Gastroesophageal sphincter (tissue), 4 donors: ENCODE data around the gene LASP1NB.

Source experiments
- ATAC-seq: fragments of 150-250 bp; one replicate; pipeline ENCODE4 v1.9.1; 2016; ENCODE audit warnings: mild to moderate bottlenecking, moderate library complexity
- H3K27ac ChIP-seq, 4 donors: fragments of 200-600 bp; sonication (generic) in 3 of 4; 1 replicate in 3 of 4; 2 replicates in 1 of 4; pipeline ENCODE4 v1.5.1; 2016 to 2019
- H3K27me3 ChIP-seq: fragments of 200-600 bp; sonication (generic); one replicate; pipeline ENCODE4 v1.5.1; 2019
- H3K36me3 ChIP-seq, 2 donors: fragments of 200-600 bp; sonication (generic); one replicate each; pipeline ENCODE4 v1.5.1; 2019; ENCODE audit warnings: control low read depth in 1 of 2
- H3K4me1 ChIP-seq, 3 donors: fragments of 200-600 bp; sonication (generic); 1 replicate in 2 of 3; 2 replicates in 1 of 3; pipeline ENCODE4 v1.5.1; 2016 to 2019; ENCODE audit warnings: control low read depth in 2 of 3
- H3K4me3 ChIP-seq, 2 donors: fragments of 200-600 bp; sonication (generic); one replicate each; pipeline ENCODE4 v1.5.1; 2019; ENCODE audit warnings: mild to moderate bottlenecking in 1 of 2, moderate library complexity in 1 of 2
- H3K9me3 ChIP-seq, 3 donors: fragments of 200-600 bp; sonication (generic); one replicate each; pipeline ENCODE4 v1.5.1; 2017 to 2019; ENCODE audit warnings: control low read depth in 2 of 3
- EP300 ChIP-seq: sonication (generic); formaldehyde crosslinking; IDR thresholded peaks from one replicate; pipeline ENCODE4 v1.6.1; 2017; ENCODE audit warnings: antibody characterized with exemption, mild to moderate bottlenecking
- POLR2A ChIP-seq, 2 donors: fragments of 450-650 bp; IDR thresholded peaks; one replicate each; pipeline ENCODE4 v1.6.1; 2017; ENCODE audit warnings: antibody characterized with exemption in 2 of 2, mild to moderate bottlenecking in 2 of 2, moderate library complexity in 1 of 2
- POLR2AphosphoS5 ChIP-seq: sonication (generic); formaldehyde crosslinking; IDR thresholded peaks from one replicate; pipeline ENCODE4 v1.6.1; 2017; ENCODE audit warnings: antibody characterized with exemption
- WGBS, 2 donors: methylation state at CpG; one replicate each; pipeline ENCODE4 v1.1.5; 2018; ENCODE audit warnings: low coverage in 1 of 2; 5-methylcytosine and 5-hydroxymethylcytosine counted together
- TF ChIP-seq, protein P1 (sequence below), 4 experiments: fragments of 200-600 bp in 2 of 4; fragments of 450-650 bp in 2 of 4; sonication (generic) in 1 of 4; IDR thresholded peaks; one replicate each; pipeline ENCODE4 v1.5.1; 2017 to 2019; ENCODE audit warnings: antibody characterized with exemption in 4 of 4, mild to moderate bottlenecking in 2 of 4, moderate library complexity in 2 of 4

The LASP1NB gene

DNA sequence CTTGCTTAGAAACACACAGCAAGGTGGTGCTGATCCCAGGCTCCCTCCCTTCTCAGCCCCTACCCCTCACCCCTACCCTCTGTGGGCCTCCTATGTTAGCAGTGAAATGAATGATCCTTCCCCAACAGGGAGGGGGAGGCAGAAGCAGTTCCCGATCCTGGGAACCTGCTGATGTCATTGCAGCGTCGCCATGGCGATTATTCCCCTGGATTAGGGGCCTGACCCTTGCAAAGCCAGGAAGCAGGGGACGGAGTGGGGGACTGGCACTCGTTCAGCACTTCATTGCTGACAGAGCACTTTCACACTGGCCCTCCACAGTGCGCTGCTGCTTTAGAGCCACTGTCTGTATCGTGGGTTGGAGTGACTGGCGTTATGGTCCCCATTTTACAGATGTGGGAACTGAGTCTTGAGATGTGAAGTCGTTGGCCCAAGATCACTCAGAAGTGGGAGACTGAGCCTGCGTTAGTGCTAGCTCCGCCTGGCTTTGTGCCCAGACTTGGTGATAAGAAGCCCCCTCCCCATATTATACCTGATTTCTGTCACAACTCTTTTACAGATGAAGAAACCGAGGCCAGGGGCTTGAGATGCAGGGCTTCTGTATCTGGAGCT is 29.0 kb upstream of the LASP1NB start:
- peaks cover 4 to 98% (median 59%) of the 10 kb centered on the region in 3 donors for H3K4me1 ChIP-seq
- peaks cover 0 to 53% of the 10 kb centered on the region in 2 donors for H3K36me3 ChIP-seq
- no peak for ATAC-seq

DNA sequence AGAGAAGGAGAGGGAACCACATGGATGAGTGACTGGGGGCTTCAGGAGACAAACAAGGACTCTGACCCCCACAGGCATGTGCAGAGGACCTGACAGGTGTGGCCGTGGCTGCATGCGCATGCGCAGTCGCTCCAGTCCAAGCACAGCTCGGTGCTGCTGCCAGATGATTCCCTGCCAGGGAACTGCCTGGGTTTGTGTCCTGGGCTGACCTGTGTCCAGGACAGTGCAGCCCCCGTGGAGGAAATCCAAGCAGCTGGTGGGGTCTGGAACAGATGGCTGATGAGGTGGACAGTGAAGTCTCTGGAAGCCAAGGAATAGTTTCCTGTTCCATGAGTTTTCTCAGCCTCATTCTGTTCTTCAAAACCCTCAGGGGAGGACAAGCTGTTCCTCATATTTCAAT is 28.2 kb upstream of the LASP1NB start:
- peaks cover 4 to 98% (median 62%) of the 10 kb centered on the region in 3 donors for H3K4me1 ChIP-seq
- no peaks in the 10 kb centered on the region for H3K27me3 ChIP-seq
- H3K36me3 ChIP-seq, result peaks cover 0 to 52% of the 10 kb centered on the region in 2 donors
- H3K4me3 ChIP-seq, result no peak overlapping the region
- TF ChIP-seq POLR2A (IDR thresholded peaks at IDR 0.05) (no peak), EP300 (no peak), POLR2AphosphoS5 (peak; percentile 48)
- TF ChIP-seq, protein P1, sequence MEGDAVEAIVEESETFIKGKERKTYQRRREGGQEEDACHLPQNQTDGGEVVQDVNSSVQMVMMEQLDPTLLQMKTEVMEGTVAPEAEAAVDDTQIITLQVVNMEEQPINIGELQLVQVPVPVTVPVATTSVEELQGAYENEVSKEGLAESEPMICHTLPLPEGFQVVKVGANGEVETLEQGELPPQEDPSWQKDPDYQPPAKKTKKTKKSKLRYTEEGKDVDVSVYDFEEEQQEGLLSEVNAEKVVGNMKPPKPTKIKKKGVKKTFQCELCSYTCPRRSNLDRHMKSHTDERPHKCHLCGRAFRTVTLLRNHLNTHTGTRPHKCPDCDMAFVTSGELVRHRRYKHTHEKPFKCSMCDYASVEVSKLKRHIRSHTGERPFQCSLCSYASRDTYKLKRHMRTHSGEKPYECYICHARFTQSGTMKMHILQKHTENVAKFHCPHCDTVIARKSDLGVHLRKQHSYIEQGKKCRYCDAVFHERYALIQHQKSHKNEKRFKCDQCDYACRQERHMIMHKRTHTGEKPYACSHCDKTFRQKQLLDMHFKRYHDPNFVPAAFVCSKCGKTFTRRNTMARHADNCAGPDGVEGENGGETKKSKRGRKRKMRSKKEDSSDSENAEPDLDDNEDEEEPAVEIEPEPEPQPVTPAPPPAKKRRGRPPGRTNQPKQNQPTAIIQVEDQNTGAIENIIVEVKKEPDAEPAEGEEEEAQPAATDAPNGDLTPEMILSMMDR (IDR thresholded peaks at IDR 0.05), result no peak
- H3K9me3 ChIP-seq, result no peaks in the 10 kb centered on the region
- ATAC-seq, result peak; percentile 61
- H3K27ac ChIP-seq, result peak overlapping the region; percentile 5 to 73 (median 68)
- WGBS, 2 donors, result 20% methylated on average over 1 of the region's 6 CpGs; no CpG with 5 or more reads in 1 of the 2 donors

More for the DNA sequence above, 29.0 kb upstream of the LASP1NB start:
- TF ChIP-seq, protein P1 (IDR thresholded peaks at IDR 0.05), result no peak
- TF ChIP-seq POLR2A (IDR thresholded peaks at IDR 0.05) (no peak), POLR2AphosphoS5 (no peak), EP300 (no peak)
- 53 to 60% methylated on average over 3 of the region's 13 CpGs for WGBS, 2 donors
- no peak overlapping the region for H3K4me3 ChIP-seq
- no peaks in the 10 kb centered on the region for H3K9me3 ChIP-seq
- H3K27ac ChIP-seq, result peak overlapping the region; percentile 5 to 73 (median 68)
- H3K27me3 ChIP-seq, result no peaks in the 10 kb centered on the region

DNA sequence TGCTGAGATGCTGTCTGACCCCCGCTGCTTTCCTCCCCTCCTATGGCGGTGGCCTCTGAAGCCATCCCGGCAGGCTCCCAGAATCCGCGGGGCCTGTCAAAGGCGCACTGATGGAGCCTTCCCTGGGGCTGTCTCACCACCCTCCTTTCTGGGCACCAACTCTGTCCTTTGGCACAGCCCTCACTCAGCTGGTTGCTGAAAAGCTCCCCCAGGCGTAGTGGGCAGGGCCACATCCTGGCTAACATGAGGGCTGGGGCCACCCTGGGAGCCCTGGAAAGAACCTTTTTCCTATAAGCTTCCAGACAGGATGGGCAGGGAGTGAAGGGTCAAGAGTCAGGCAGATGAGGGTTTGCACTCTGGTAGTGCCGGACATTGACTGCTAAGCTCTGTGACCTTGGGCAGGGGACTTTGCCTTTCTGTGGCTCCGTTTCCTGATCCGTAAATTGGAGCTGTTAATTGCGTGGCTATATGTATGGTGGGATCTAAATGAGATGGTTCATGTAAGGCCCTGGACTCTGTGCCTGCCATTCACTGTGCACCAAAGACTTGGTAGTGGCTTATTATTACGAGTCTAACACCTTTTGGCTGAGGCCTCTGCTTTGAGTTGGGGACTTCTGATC is 27.6 kb upstream of the LASP1NB start:
- H3K4me1 ChIP-seq, result peaks cover 4 to 98% (median 59%) of the 10 kb centered on the region in 3 donors
- TF ChIP-seq EP300 (no peak), POLR2AphosphoS5 (no peak), POLR2A (IDR thresholded peaks at IDR 0.05) (no peak)
- TF ChIP-seq, protein P1 (IDR thresholded peaks at IDR 0.05), result no peak
- no peaks in the 10 kb centered on the region for H3K9me3 ChIP-seq
- H3K4me3 ChIP-seq, result no peak overlapping the region
- WGBS, 2 donors, result 100% methylated on average over 1 of the region's 12 CpGs; no CpG with 5 or more reads in 1 of the 2 donors
- no peaks in the 10 kb centered on the region for H3K27me3 ChIP-seq
- ATAC-seq, result peak; percentile 29
- peak overlapping the region; percentile 19 to 73 (median 68) for H3K27ac ChIP-seq
- H3K36me3 ChIP-seq, result peaks cover 0 to 51% of the 10 kb centered on the region in 2 donors

DNA sequence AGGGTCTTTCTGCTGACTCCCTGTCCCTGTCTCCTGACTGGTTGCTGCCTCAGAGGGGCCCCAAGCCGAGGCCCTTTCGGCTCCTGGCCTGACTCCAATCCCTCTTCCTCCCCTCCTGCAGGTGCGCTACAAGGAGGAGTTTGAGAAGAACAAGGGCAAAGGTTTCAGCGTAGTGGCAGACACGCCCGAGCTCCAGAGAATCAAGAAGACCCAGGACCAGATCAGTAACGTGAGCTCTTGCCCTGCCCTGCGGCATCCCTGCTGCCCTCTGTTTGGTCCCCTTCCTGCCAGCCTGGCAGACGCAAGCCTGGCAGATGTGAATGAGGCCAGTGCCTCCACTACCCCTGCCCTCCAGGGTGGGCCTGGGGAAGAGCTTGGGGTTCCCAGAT is 27.1 kb upstream of the LASP1NB start:
- Histone ChIP-seq H3K27me3 (no peaks in the 10 kb centered on the region), H3K27ac (peak overlapping the region in 3 of 4 donors; percentile 68 to 73 (median 69)), H3K9me3 (no peaks in the 10 kb centered on the region), H3K4me1 (peaks cover 4 to 98% (median 54%) of the 10 kb centered on the region in 3 donors), H3K36me3 (peaks cover 0 to 51% of the 10 kb centered on the region in 2 donors), H3K4me3 (no peak overlapping the region)
- TF ChIP-seq POLR2AphosphoS5 (no peak), EP300 (no peak), POLR2A (IDR thresholded peaks at IDR 0.05) (no peak)
- TF ChIP-seq, protein P1 (IDR thresholded peaks at IDR 0.05), result no peak
- ATAC-seq, result no peak
- WGBS, 2 donors, result 53% methylated on average over 3 of the region's 9 CpGs; no CpG with 5 or more reads in 1 of the 2 donors
